Transverse colon (tissue), 4 donors: ENCODE measurements around the gene TAF1D. TPM values are rescaled to one million over a fixed set of nuclear protein-coding genes. Genes with fewer than 3 reads are reported as not detected.
"Not testable (repeated sequence)": the region's sequence is repeated elsewhere in the genome, so short reads cannot be mapped to it uniquely, and the experiment has no call there.

Experiments
- DNase-seq: peaks from one replicate; pipeline ENCODE4 v3.0.0-alpha.2; 2019
- H3K27ac ChIP-seq, 4 donors: fragments of 200-600 bp; sonication (generic); 2 replicates each; pipeline ENCODE4 v1.5.1; 2016 to 2018; ENCODE audit warnings: inconsistent platforms in 4 of 4
- H3K27me3 ChIP-seq: fragments of 200-600 bp; sonication (generic); 2 replicates; pipeline ENCODE4 v1.5.1; 2017; ENCODE audit warnings: inconsistent platforms
- H3K36me3 ChIP-seq, 4 donors: fragments of 200-600 bp; sonication (generic); 2 replicates each; pipeline ENCODE4 v1.5.1; 2017 to 2019; ENCODE audit warnings: inconsistent platforms in 4 of 4
- H3K4me1 ChIP-seq, 4 donors: fragments of 200-600 bp; sonication (generic); 2 replicates each; pipeline ENCODE4 v1.5.1; 2017 to 2020; ENCODE audit warnings: inconsistent platforms in 4 of 4
- H3K4me3 ChIP-seq, 4 donors: fragments of 200-600 bp; sonication (generic); 1 replicate in 1 of 4; 2 replicates in 3 of 4; pipeline versions ENCODE4 v1.5.1 to v1.6.1; 2017 to 2019; ENCODE audit warnings: inconsistent platforms in 4 of 4
- H3K9me3 ChIP-seq, 2 donors: fragments of 200-600 bp; sonication (generic); 2 replicates each; pipeline ENCODE4 v1.5.1; 2017 to 2019; ENCODE audit warnings: inconsistent platforms in 2 of 2
- CTCF ChIP-seq, 5 experiments: fragments of 200-600 bp in 3 of 5; fragments of 450-650 bp in 2 of 5; sonication (generic) in 3 of 5; IDR thresholded peaks; 1 replicate in 2 of 5; 2 replicates in 3 of 5; pipeline ENCODE4 v1.5.1; 2016 to 2017; ENCODE audit warnings: antibody characterized with exemption in 5 of 5, inconsistent platforms in 3 of 5, mild to moderate bottlenecking in 2 of 5, moderate library complexity in 1 of 5
- EP300 ChIP-seq: sonication (generic); formaldehyde crosslinking; IDR thresholded peaks from one replicate; pipeline ENCODE4 v1.6.1; 2017; ENCODE audit warnings: antibody characterized with exemption, low read depth
- POLR2A ChIP-seq: fragments of 450-650 bp; IDR thresholded peaks from one replicate; pipeline ENCODE4 v1.6.1; 2016; ENCODE audit warnings: antibody characterized with exemption, mild to moderate bottlenecking, moderate library complexity
- POLR2AphosphoS5 ChIP-seq, 3 donors: sonication (generic); formaldehyde crosslinking; IDR thresholded peaks; one replicate each; pipeline ENCODE4 v1.6.1; 2016; ENCODE audit warnings: antibody characterized with exemption in 3 of 3
- WGBS, 2 donors: methylation state at CpG; one replicate each; pipeline ENCODE4 v1.1.5; 2018; ENCODE audit warnings: low coverage in 1 of 2; 5-methylcytosine and 5-hydroxymethylcytosine counted together
- in situ Hi-C, 4 donors: fragments of 200-750 bp; cut with MboI; loops; one replicate each; pipeline versions ENCODE4 v1.15.0 to v1.15.1; 2017; ENCODE audit warnings: low sequenced_read_pairs in 3 of 4, low pct_ligation_motif_present in 1 of 4, low pct_unique_long_range_greater_than_20kb in 1 of 4
- intact Hi-C: fragments of 100-400 bp; cut with DNase I; formaldehyde crosslinking; loops from one replicate; pipeline ENCODE4 v1.15.1; 2023; ENCODE audit warnings: low total_unique reads
- total RNA-seq, 4 donors: library from RNA; depleted of rRNA; stranded (reverse); fragments of >200 nt; gene quantifications; one replicate each; pipeline ENCODE4 v1.1.0, GENCODE V29; 2016

TAF1D gene
- total RNA-seq, 4 donors from 2014 or later: 105 to 444 (median 166) TPM

- in situ Hi-C loops: loop anchor here in 1 of 4 donors (25.0 kb wide), 1 partner anchor 704 kb away; the partner anchor contains the start of genes ANKRD49 and MRE11
- DNase-seq: no peak
- Histone ChIP-seq H3K36me3 (peaks cover 0 to 6% (median 0%) of the 10 kb centered on the region in 4 donors), H3K4me3 (peak overlapping the region; percentile 70 to 77 (median 73)), H3K27me3 (no peaks in the 10 kb centered on the region), H3K9me3 (no peaks in the 10 kb centered on the region), H3K27ac (peak overlapping the region; percentile 92 to 98 (median 96)), H3K4me1 (peaks cover 19 to 33% (median 30%) of the 10 kb centered on the region in 4 donors)
- 0% methylated on average over 9 to 10 of the region's 10 CpGs for WGBS, 2 donors
- intact Hi-C loops: no loop called here
- TF ChIP-seq EP300: no peak
- TF ChIP-seq CTCF (IDR thresholded peaks at IDR 0.05): peak in 1 of 5 experiments; percentile 29
These were observed 42.5 kb upstream of the TAF1D start for GRCh38 chr11:93783765-93784144.

GRCh38 chr11:93783362-93783761 lies 42.1 kb upstream of the TAF1D start:
- H3K9me3 ChIP-seq: no peaks in the 10 kb centered on the region
- in situ Hi-C loops (loop anchor here in 1 of 4 donors (25.0 kb wide), 1 partner anchor 704 kb away; the partner anchor contains the start of genes ANKRD49 and MRE11), intact Hi-C loops (no loop called here)
- TF ChIP-seq EP300 (no peak), POLR2AphosphoS5 (IDR thresholded peaks at IDR 0.05) (no peak), CTCF (IDR thresholded peaks at IDR 0.05) (no peak), POLR2A (no peak)
- 45 to 48% methylated on average over 4 to 7 of the region's 7 CpGs for WGBS, 2 donors
- no peaks in the 10 kb centered on the region for H3K27me3 ChIP-seq
- no peak for DNase-seq
- H3K4me3 ChIP-seq: peak overlapping the region; percentile 70 to 77 (median 73)
- H3K27ac ChIP-seq: peak overlapping the region; percentile 92 to 98 (median 96)
- peaks cover 19 to 33% (median 30%) of the 10 kb centered on the region in 4 donors for H3K4me1 ChIP-seq
- peaks cover 0 to 3% (median 0%) of the 10 kb centered on the region in 4 donors for H3K36me3 ChIP-seq

GRCh38 chr11:93775289-93775688 lies 34.0 kb upstream of the TAF1D start:
- Histone ChIP-seq H3K4me3 (no peak overlapping the region), H3K27ac (no peak overlapping the region), H3K27me3 (no peaks in the 10 kb centered on the region), H3K36me3 (no peaks in the 10 kb centered on the region), H3K9me3 (no peaks in the 10 kb centered on the region), H3K4me1 (no peaks in the 10 kb centered on the region)
- in situ Hi-C loops (loop anchor here in 1 of 4 donors (25.0 kb wide), 1 partner anchor 712 kb away; the partner anchor contains the start of genes ANKRD49 and MRE11), intact Hi-C loops (no loop called here)
- 25 to 64% methylated on average over 2 of the region's 2 CpGs for WGBS, 2 donors
- no peak for TF ChIP-seq EP300
- TF ChIP-seq POLR2AphosphoS5 (IDR thresholded peaks at IDR 0.05): no peak
- no peak for DNase-seq

- in situ Hi-C loops, H3K27me3 ChIP-seq, DNase-seq, H3K27ac ChIP-seq, intact Hi-C loops, H3K4me3 ChIP-seq, H3K4me1 ChIP-seq, H3K36me3 ChIP-seq, H3K9me3 ChIP-seq: not testable (repeated sequence)
- WGBS, 2 donors: 88% methylated on average over 3 of the region's 3 CpGs; no CpG with 5 or more reads in 1 of the 2 donors
These were observed 33.3 kb upstream of the TAF1D start for GRCh38 chr11:93774560-93774959.

GRCh38 chr11:93773601-93774200 lies 32.4 kb upstream of the TAF1D start:
- no peak for DNase-seq
- 96 to 100% methylated on average over 1 to 9 of the region's 10 CpGs for WGBS, 2 donors
- Histone ChIP-seq H3K4me1 (no peaks in the 10 kb centered on the region), H3K27ac (no peak overlapping the region), H3K9me3 (no peaks in the 10 kb centered on the region), H3K4me3 (no peak overlapping the region), H3K36me3 (no peaks in the 10 kb centered on the region), H3K27me3 (no peaks in the 10 kb centered on the region)
- intact Hi-C loops: no loop called here
- TF ChIP-seq POLR2AphosphoS5 (IDR thresholded peaks at IDR 0.05) (no peak), CTCF (IDR thresholded peaks at IDR 0.05) (no peak), EP300 (no peak), POLR2A (no peak)
- in situ Hi-C loops: no loop called here
